Coronary artery (tissue), 2 donors: ENCODE measurements around the gene CFAP99.

Source experiments
- DNase-seq: peaks from one replicate; pipeline ENCODE4 v3.0.0-alpha.2; 2017; ENCODE audit warnings: low spot score
- H3K27ac ChIP-seq, 2 donors: fragments of 200-600 bp; sonication (generic); one replicate each; pipeline ENCODE4 v1.5.1; 2016 to 2019
- H3K4me3 ChIP-seq: fragments of 200-600 bp; sonication (generic); 2 replicates; pipeline ENCODE4 v1.5.1; 2016; ENCODE audit warnings: mild to moderate bottlenecking, moderate library complexity
- CTCF ChIP-seq: fragments of 200-600 bp; sonication (generic); IDR thresholded peaks from one replicate; pipeline ENCODE4 v1.5.1; 2019; ENCODE audit warnings: antibody characterized with exemption

Gene CFAP99

DNA sequence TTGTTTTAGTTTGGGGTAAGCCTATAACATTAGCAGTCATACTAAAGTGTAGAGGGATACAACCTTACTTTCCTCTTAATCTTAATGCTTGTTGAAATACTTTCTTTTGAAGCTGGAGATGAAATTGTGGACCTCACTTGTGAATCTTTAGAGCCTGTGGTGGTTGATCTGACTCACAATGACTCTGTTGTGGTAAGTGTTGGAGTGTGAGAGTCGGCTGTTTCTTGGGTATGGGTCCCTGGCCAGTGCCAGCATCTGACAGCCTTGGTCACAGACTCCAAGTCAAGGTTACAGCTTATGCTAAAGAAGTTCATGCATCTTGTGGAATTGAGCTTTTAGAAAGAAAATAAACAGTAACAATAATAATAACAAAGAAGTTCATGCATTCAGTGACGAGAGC is 81.8 kb downstream of the CFAP99 start:
- Histone ChIP-seq H3K27ac (no peak overlapping the region), H3K4me3 (no peak overlapping the region)
- TF ChIP-seq CTCF = no peak
- no peak for DNase-seq

DNA sequence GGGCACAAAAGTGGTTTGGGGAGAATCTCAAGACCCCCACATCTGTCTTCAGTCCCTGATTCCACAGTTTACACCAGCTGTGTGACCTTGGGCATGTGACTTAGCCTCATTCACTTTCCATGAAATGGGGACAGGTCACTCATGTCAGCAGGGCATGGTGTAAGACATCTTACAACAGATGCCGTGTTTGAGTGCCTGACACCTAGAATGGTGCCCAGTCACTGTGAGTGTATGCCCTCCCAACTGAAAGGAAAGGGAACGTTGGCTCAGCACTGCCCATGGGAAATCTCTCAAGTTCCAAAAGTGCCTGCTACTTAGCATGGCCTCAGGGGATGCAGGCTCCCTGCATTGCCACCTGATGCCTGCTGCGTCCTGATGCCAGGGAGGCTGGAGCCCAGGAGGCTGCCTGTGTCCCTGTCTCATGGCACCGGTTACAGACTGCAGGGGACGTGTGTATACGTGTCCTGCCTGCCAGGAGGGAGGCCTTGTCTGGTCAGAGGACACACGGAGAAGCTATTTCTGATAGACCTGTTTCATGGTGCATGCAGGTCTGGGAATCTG is 82.4 kb downstream of the CFAP99 start:
- no peak overlapping the region for H3K4me3 ChIP-seq
- TF ChIP-seq CTCF = no peak
- no peak for DNase-seq

DNA sequence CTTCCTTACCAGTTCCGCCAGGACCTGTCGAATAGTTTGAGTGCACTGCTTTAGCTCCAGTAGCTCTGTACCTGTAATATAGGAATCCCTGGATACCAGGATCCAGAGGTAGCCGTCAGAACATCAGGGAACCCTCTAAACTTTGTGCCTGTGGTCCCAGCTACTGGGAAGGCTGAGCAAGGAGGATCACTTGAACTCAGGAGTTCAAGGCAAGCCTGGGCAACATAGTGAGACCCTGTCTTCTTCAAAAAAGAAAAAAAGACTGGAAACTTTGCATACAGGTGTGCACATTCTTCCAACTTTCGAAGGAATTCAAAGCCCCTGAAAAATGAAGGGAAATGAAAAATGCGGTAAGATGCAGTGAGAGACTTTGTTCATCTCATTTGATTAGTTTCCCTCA is 85.1 kb downstream of the CFAP99 start:
- no peak for DNase-seq
- TF ChIP-seq CTCF = no peak
- H3K4me3 ChIP-seq = no peak overlapping the region
- no peak overlapping the region for H3K27ac ChIP-seq

More for the DNA sequence above, 82.4 kb downstream of the CFAP99 start:
- no peak overlapping the region for H3K27ac ChIP-seq

- no peak for DNase-seq
- Histone ChIP-seq H3K4me3 (no peak overlapping the region), H3K27ac (no peak overlapping the region)
- no peak for TF ChIP-seq CTCF
Measured at GRCh38 chr4:2507259-2507658, 88.5 kb downstream of the CFAP99 start.

DNA sequence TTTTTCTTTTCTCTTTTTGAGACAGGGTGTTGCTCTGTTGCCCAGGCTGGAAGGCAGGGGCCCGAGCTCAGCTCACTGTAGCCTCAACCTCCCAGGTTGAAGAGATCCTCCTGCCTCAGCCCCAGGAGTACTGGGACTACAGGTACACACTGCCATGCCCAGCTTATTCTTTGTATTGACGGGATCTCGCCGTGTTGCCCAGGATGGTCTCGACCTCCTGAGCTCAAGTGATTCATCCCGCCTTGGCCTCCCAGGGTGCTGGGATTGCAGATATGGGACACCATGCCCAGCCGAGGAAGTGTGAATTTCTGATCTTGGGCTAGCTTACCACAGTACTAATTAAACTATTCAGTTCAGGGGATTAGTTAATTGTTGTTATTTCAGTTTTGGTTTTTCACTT is 89.1 kb downstream of the CFAP99 start:
- H3K4me3 ChIP-seq = no peak overlapping the region
- H3K27ac ChIP-seq = no peak overlapping the region
- DNase-seq = no peak
- no peak for TF ChIP-seq CTCF

DNA sequence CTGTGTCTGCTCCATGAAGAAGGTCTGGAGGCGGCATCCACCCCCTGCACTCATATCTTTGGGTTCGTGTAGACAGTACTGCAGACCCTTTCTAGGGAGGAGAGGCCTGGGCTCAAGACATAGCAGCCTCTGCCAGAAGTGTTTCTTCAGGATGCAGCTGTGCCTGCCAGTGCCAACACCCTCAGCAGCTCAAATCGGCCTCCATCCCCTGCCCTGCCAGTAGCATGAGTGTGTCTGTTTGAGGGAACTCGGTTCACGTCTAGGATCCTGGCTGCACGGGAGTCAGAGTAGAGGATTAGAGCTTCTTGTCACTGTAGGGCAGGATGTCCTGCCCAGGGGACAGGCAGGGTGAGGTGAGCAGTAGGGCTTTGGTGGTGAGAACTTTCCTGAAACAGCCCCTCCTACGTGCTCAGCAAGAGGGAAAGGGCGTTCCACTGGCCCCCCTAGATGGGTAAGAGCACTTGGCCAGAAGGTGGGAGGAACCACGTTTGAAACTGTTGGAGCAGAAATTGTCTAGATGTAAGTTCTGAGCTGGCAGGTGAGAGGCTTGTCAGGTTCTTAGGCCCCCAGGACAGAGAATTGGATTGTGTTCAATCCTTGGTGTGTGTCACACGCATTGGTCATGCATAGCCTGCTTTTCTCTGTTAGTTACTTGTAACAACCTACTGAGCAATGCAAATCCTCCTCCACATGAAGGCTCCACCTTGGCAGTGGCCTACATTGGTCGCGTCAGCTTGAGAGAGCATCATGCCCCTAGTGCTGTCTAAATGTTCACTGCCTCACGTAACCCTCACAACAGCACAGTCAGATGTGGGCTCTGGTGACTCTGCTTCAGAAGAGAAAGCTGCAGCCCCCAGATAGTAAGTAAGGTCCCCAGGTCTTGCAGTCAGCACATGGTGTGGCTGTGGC is 91.8 kb downstream of the CFAP99 start:
- DNase-seq = no peak
- H3K27ac ChIP-seq = no peak overlapping the region
- H3K4me3 ChIP-seq = no peak overlapping the region
- no peak for TF ChIP-seq CTCF

DNA sequence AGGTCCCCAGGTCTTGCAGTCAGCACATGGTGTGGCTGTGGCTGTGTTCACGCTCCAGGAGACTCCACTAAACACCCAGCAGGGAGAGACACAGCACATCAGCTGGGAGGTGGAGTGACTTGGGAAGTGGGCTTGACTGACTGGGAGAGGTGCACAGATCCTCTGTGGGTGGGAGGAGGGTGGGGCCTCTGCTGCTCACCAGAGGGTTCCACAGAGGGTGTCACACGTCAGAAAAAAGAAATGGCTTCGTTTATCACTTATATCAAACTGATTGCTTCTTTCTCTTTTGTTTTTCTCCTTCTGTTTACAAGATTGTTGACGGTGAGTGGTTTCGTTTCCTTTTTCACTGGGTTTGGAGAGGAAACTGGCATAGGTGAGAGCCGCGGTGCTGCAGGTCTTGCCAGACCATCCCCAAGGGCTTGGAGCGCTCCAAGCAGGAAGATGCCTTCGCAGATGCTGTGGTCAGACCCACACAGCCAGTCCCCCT is 92.9 kb downstream of the CFAP99 start:
- no peak for TF ChIP-seq CTCF
- no peak for DNase-seq
- H3K4me3 ChIP-seq = no peak overlapping the region
- H3K27ac ChIP-seq = no peak overlapping the region
